Midbrain (tissue), 1 donor: ENCODE data around the gene ZNF319.
"Not testable (repeated sequence)": the region's sequence is repeated elsewhere in the genome, so short reads cannot be mapped to it uniquely, and the experiment has no call there.

ENCODE experiments used
- DNase-seq: peaks from one replicate; lab custom pipeline; 2025; lab: John Stamatoyannopoulos, UW

ZNF319 gene

GRCh38 chr16:58021661-58022551, 21.4 kb upstream of the ZNF319 start:
- DNase-seq: no peak

DNA sequence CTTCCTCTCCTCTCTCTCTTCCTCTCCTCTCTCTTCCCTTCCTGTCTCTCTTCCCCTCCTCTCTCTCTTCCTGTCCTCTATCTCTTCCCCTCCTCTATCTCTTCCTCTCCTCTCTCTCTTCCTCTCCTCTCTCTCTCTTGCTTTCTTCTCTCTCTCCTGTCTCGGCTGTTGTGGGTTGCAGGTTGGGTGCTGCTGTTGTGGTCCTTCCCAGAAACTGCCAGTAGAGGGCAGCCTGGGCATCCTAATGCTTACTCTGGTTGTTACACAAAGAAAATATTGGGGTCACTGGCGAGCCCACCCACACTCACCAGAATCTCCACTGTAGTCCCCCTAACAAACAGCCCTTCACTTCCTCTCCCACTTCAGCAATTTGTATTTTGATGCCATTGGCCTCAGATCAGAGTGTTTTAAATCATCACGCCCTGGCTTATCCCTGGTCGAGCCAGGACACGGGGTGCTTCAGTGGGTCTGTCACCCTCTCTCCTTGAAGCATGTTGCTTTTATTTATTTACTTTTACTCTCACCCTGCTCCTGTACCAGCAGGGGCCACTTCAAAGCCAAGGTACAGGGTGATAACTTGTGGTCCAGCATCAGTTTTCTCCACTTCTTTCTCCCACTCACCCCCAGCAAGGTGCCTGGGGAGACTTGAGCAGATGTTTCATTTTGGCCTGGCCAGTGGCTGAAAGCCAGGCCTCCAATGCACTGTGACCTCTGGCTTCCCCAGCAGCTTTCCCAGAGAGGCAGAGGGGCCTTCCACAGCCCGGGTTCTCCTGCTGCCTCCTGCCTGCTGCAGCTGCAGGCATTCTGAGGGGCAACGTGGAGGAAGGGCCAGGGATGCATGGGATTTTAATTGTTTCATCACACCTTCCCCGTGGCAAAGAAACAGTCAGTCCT, 20.4 kb upstream of the ZNF319 start:
- DNase-seq: peak; percentile 61

GRCh38 chr16:58019866-58020538, 19.5 kb upstream of the ZNF319 start:
- no peak for DNase-seq

- DNase-seq: no peak
Measured at GRCh38 chr16:58018803-58019202, 18.3 kb upstream of the ZNF319 start.

DNA sequence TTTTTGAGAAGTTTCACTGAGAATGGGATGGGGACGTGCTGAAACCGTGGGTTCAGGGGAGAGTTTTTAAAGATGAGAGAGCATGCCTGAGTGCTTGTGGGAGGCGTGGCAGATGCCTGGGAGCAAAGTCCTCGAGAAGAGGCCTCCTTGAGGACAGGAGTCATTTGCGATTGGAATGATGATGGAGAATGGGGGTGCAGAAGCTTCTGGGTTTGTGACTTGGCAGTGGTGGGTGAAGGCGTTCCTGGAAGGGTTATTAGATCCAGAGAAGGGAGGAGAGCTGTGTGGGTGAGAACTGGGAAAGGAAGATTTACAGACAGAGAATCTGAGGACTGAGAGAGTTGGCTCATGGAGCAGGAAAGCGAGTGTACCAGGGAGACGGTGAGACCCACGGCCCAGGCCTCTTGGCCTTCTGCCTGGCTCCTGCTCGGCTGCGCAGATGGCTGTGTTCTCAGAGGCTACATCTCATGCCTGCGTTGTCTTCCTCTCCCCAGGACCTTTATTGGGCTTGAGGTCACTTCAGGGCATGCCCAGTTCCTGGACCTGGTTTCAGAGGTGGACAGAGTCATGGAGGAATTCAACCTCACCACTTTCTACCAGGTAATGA, 16.5 kb upstream of the ZNF319 start:
- DNase-seq: no peak

DNA sequence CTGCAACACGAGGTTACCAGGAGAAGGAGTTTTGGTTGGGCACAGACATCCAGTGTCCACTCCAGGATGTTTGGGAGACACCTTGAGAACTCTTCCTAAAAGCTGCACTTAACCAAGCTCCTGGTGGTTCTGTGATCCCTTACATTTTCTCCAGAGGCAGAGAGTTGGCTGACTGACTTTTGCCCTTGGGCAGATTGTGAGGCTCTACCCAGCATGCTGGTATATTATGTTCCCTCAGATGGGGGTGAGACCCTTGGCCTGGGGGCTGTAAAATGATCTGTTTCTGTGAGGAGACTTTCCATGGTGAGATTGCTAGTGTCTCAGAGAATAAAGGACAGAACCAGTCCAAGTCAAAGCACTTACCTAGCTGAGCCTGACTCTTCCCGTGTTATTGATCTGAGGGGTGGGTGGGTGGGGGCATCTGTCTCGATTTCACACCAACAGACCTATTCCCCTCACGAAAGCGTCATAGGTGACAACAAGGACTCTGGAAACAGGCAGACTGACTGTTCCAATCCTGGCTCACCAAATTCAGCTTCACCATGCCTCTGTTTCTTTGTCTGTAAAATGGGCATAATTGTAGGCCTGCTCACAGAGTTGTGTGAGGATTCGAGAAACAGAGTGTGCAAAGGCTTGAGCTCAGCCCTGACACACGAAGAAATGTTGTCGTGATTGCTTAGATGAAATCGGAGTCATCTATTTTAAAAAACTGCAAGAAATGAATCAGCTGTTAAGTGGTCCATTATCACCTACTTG, 12.9 kb upstream of the ZNF319 start:
- DNase-seq: no peak

GRCh38 chr16:58012481-58012880, 12.0 kb upstream of the ZNF319 start:
- no peak for DNase-seq

- no peak for DNase-seq
Measured at GRCh38 chr16:58011652-58012051, 11.2 kb upstream of the ZNF319 start.

- no peak for DNase-seq
Measured at GRCh38 chr16:58010886-58011285, 10.4 kb upstream of the ZNF319 start.

DNA sequence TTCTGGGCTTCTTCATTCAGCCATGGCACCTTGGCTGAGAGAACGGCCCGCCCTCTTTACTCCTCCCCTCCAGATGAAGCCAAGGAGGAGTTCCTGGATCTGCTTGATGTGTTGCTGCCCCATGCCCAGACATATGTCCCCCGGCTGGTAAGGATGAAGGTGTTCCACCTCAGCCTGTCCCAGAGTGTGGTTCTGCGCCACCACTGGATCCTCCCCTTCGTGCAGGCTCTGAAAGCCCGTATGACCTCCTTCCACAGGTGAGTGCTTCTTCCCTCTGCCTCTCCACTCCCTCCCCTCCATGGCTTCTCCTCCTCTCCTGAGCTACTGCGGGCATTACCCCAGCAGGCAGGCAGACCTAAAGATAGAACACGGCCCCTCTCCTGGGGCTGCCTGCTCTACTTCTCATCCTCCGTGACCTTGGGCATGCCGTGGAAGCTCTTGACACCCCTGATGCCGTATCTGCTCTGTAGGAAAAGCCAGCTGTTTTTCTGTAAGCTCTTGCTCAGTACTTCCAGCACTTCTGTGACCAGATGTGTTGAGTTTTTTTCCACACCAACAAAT, 9.5 kb upstream of the ZNF319 start:
- no peak for DNase-seq

GRCh38 chr16:58004736-58005135, 4.3 kb upstream of the ZNF319 start:
- DNase-seq: not testable (repeated sequence)

DNA sequence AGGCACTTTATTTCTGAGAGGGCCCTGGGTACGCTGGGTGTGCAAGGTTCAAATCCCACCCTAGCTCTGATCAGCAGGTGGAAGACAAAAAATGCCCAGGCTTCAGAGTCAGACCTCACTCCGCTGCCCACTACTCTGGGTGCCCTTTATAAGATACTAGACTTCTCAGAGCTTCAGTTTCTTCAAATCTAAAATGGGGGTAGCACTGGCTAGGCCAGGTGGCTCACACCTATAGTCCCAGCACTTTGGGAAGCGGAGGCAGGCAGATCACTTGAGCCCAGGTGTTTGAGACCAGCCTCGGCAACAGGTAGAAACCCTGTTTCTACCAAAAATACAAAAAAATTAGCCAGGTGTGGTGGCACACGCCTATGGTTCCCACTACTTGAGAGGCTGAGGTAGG, 2.5 kb upstream of the ZNF319 start:
- DNase-seq: no peak

DNA sequence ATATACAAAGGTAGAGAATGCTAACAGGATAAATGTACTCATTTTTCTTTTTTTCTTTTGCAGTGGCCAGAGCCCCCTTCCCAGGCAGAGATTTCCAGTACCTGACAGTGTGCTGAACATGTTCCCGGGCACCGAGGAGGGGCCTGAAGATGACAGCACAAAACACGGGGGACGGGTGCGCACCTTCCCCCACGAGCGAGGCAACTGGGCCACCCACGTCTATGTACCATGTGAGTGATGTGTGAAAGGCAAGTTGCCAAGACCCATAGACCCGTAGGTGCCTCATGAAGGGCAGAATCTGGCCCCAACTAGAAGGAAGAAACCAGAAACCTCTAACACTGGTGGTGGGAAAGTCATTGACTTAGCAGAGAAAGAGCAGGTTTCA, 1.9 kb upstream of the ZNF319 start:
- no peak for DNase-seq

GRCh38 chr16:58001781-58002415, 1.4 kb upstream of the ZNF319 start:
- no peak for DNase-seq

- peak; percentile 89 for DNase-seq
Measured at GRCh38 chr16:58000706-58001676, 519 bp upstream of the ZNF319 start, which contains the start of gene USB1. Gene USB1, plus strand, starts transcription at chr16:58001407. Its CDS starts 77 bp downstream, at chr16:58001484.

DNA sequence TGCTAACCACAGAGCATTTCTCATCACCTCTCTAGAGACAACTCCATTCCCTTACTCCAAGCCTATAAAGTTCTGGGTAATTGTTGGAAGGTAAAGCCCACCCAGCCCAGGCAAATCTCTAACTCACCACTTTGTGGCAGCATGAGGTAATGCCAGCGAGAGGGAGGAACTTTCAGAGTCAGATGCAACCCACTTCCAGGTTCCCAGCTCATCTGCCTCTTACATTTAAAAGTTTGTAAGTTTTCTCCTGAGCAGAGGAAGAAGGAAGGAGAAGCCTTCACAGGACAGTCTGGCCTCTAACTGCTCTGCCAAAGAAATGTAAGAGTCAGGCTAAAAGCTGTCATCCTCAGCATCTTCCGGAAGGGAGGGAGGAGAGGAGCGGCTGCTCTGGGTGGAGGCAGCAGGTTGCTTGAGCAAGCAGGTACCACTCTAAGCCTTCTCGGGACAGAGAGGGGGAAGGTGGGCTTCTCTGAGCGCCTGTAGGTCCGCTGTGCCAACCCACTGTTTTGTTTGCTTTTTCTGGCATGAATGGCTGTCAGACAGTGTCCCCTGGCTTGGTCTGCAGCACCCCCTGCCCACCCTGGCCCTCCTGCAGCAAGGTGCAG, 1.0 kb downstream of the ZNF319 start:
- no peak for DNase-seq

GRCh38 chr16:57998992-57999365, 1.5 kb downstream of the ZNF319 start:
- no peak for DNase-seq

GRCh38 chr16:57998486-57998885, 2.0 kb downstream of the ZNF319 start:
- DNase-seq: no peak
